ENCODE results near the gene KCNK3.
"Not testable (repeated sequence)": the region's sequence is repeated elsewhere in the genome, so short reads cannot be mapped to it uniquely, and the experiment has no call there.

The KCNK3 gene

DNA sequence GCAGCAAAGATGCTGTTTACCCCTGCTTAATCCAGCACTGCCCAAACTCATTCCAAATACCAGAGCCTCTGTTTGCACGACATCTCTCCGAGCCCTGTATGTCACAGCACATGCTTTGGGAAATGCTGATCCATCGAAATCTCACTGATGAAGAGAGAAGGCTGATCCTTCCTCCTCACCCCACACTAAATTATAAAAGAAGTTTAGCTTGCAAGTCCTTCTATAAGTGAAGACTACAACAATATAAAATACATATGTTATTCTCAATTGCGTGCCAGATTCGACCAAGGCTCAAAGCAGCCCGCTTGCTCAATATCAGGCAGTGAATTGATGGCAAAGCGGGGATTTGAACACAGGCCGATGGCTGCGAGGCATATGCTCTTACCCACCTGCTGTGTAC, 40.9 kb downstream of the KCNK3 start:
- DNase-seq = no peak

DNA sequence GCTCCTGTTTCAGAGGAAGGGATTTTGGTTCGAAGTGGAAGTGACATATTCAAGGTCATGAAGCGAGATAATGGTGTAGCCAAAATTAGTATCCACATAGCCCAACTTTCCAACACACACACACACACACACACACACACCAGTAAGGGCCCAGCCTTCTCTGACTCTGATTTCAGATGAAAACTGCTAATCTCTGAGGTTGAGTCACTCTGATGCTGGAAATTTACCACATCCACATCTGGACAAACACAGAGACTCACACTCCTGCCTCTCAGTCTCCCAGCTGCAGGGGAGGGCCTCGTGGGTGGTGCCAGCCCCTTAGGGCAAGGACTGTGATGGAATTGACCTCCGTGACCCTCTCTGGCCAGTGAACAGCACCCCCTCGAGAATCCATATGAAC, 42.6 kb downstream of the KCNK3 start:
- DNase-seq = no peak

DNA sequence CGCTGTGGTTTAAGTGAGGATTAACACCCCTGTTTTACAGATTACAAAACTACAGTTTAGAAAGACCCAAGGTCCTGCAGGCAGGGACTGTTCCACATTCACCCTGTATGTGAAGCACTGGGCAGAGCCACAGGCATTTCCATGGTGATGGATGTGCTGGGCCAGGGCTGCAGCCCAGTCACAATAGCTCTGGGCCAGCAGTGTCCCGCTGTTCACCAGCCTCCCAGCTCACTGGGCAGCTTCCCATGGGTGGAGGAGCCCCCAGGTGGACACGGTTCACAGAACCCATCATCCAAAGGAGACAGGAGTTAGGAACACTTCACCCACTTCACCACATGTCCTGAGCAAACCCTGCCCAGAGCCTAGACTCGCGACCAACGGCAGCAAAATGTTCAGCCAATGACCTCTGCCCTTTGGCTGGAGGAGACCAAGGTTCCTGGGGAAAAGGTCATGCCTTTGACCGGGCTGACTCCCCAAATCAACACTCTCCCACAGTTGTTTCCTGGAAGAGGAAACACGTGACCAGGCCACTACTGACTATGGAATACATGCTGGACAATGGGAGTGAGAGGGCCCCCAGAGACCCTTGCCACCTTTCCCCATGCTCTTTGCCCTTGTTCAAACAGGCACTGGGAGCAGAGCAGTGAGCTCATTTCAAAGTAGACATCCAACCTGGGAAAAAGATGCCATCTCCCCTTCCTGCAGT, 43.5 kb downstream of the KCNK3 start:
- no peak for DNase-seq

DNA sequence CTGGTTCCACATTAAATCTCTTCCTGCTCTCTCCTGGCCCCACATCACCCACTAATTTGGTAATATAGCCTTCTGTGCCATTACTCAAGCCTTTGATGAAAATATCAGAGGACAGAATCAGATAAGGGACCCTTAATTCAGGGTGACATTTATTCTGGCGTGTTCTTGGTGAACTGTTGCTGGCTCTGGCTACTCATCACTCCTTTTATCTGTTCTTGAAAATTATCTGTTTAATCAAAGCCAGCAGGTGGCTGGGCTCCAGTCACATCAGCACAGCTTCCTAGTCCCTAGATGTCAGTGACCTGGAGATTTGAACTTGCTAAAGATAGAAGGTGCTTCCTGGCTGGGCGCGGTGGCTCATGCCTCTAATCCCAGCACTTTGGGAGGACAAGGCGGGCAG, 44.7 kb downstream of the KCNK3 start:
- no peak for DNase-seq

DNA sequence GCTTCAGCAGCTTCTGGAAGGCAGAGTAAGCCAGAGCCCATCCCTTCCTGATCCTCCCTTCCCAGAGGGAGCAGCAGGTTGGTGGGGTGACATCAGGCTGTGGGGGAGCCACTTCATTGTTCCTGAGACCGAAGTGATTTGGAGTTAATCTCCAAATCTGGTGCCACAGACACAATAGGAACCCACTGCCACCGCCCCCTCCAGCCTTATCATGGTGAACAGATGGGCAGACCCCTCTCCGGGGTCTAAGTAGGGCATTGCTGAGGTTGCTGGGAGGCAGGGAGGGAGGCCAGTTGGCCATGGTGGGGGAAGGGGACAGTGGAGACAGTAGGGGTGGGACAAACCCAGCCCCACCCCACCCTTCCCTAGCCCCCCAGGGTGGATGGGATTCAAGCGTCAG, 46.0 kb downstream of the KCNK3 start:
- DNase-seq = no peak

DNA sequence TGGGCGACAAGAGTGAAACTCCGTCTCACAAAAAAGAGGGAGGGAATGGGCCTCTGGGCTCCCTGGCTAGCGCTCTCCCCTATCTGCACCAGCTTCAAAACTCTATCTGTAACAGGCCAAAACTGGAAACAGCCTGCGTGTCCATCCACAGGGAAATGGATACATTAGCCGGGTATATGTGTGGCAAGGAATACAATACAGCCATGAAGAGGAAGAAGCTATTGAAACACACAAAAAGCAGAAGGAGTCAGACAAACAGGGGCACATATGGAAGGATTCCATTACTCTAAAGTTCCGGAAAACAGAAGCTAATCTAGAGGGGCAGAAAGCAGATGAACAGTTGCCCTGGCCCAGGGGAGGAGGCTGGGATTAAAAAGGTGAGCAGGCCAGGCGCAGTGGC, 47.0 kb downstream of the KCNK3 start:
- DNase-seq = no peak

DNA sequence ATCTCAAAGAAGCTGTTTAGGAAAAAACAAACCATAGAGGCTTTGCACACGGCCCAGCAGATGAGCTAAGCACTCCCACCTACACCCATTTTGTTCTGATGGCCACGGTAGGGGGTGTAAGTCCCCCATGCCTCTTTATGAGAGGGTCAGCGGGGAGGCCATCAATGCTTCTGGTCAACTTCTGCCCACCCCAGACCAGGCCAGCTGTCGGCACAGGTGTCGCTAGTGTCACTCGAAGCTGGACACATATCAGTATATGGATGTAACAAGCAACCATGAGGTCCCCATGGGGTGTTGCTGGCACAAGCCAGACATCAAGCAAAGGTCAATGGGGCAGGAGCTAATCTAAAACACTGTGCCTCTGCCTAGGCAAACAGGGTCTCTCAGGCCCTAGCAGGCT, 47.8 kb downstream of the KCNK3 start:
- no peak for DNase-seq

DNA sequence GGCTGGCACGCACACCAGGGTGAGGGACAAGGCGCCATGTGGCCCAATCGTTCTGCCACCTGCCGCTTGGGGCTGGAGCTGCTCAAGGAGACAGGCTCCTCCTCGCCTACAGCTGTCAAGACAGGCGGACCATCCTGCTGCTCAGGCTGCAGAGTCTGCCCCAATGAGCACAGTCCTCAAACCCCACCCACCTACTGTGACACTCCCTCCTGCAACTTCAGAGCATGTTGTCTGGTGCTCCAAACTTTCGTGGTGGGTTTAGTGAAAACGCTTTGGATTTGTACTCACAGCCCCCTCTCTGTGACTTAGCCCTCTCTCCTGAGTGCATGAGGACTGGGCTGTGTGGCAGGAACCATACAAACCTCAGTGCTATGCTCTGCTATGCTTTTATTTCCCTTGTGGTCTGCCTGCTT, 48.4 kb downstream of the KCNK3 start:
- DNase-seq = no peak

DNA sequence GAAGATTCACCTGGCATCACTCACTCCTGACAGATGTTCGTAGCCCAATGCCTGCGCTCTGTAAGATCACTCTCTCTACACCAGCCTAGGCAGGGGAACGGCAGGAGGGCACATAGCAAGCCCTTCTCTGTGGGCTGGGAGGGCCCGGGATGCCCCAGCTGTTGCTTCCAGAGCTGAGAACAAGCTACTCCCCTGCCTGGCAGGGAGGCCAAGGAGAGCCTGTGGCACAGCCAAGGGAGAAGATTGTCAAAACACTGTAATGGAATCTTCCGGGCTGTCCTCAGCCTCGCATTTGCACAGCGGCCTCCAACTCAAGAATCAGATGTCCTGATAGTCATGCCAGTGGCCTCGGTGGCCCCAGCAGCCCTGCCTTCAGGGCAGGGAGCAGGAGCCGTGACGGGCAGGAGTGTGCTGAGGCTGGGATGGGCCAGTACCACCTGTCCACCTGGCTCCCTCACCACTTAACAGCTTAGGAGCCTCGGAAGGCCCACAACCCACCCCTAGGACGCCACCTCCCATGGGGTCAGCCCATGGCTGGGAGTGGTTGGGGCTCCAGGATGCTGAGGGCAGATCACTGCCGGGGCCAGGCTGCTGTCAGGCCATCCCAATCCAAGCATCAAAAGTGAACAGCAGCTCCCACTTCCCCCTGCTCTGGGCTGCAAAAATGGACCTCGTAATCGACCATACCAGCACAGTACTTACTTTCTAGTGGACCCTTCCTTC, 49.7 kb downstream of the KCNK3 start:
- DNase-seq = no peak

DNA sequence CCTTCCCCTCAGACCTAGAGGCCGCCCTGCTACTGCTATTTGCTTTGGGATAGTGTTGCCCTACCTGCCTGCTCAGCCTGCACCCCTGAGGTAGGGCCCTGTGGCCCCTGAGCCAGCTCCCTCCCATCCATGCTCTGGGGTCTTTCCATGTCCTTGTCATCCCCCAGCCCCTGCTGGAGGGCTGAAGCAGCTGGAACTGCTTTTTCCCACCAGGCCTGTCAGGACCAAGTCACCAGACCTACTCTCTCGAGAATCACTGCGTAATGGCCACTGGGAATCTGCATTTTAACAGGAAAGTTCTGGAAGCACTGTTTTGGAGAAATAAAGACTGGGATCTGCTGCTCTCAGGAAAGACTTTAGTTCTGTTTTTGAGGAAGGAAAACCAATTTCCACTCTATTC, 51.3 kb downstream of the KCNK3 start:
- no peak for DNase-seq

DNA sequence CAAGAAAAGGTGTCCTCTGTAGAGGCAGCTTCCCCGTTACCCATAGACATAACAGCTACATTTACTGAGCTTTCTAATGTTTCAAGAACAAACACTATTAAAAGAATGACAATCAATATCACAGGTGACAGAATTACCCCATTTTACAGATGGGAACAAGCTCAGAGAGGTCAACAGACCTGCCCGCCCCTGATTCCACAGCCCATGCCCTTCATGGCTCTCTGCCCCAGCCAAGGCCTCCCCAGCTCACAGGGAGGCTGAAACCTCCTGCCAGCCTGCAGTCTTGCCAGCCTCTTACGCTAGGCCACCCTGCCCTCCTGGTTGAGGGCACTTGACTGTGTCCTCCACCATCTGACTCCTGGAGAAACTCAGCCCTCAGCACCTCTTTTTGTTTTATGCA, 52.4 kb downstream of the KCNK3 start:
- no peak for DNase-seq

DNA sequence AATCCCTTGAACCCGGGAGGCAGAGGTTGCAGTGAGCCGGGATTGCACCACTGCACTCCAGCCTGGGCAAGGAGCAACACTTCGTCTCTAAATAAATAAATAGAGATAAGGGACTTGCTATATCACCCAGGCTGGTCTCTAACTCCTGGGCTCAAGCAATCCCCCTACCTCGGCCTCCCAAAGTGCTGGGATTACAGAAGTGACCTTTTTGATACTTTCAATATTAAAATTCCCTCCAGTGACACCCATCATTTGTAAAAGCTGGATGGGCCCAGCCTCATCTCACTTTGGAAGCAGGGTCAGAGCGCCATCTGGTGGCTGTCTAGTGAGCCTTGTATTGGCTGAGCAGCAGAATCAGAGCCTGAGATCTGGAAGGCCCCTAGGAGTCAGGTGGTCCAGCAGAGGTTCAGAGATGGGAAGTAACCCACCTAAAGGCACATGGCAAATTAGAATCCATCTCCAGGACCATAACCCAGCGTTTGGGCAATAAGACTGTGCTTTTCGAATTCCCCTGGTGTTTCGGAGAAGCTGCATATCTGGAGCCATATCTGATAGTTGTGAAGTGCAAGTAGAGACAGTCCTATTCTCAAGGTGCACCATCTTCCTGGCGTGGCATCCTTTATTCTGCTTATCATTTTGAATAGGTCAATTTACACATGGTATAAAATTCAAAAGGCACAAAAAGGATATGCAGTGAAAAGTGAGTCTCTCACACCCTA, 53.2 kb downstream of the KCNK3 start:
- DNase-seq = peak; percentile 40

DNA sequence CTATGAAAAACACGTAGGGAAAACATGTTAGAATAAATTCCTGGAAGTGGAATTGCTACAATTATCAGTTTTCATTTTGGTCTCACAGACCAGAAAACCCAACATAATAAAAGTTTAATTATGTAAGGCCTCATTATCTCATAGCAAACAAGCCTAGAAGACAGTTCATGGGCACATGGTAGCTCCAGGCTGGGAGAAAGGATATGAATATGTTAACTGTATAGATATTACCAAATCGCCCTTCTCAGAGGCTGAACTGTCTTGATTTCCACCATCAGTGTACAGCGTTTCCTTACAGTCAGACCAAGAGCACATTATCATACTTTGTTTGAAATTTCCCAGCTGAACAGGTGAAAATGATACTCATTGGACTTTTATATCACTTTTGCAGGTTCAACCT, 54.4 kb downstream of the KCNK3 start:
- no peak for DNase-seq

DNA sequence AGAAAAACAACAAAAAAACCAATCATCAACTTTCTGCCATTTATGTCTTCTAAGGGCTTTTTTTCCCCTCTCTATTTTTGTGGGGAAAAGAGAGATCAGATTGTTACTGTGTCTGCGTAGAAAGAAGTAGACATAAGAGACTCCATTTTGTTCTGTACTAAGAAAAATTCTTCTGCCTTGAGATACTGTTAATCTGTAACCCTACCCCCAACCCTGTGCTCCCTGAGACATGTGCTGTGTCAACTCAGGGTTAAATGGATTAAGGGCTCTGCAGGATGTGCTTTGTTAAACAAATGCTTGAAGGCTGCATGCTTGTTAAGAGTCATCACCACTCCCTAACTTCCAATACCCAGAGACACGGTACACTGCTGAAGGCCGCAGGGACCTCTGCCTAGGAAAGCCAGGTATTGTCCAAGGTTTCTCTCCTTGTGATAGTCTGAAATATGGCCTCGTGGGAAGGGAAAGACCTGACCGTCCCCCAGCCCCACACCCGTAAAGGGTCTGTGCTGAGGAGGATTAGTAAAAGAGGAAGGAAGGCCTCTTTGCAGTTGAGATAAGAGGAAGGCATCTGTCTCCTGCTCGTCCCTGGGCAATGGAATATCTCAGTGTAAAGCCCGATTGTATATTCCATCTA, 57.4 kb downstream of the KCNK3 start:
- DNase-seq = not testable (repeated sequence)

DNA sequence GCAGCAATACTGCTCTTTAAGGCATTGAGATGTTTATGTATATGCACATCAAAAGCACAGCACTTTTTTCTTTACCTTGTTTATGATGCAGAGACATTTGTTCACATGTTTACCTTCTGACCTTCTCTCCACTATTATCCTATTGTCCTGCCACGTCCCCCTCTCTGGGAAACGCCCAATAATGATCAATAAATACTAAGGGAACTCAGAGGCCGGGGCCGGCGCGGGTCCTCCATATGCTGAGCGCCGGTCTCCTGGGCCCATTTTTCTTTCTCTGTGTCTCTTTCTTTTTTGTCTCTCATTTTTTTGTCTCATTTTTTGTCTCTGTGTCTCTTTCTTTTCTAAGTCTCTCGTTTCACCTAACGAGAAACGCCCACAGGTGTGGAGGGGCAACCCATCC, 57.9 kb downstream of the KCNK3 start:
- DNase-seq = not testable (repeated sequence)

DNA sequence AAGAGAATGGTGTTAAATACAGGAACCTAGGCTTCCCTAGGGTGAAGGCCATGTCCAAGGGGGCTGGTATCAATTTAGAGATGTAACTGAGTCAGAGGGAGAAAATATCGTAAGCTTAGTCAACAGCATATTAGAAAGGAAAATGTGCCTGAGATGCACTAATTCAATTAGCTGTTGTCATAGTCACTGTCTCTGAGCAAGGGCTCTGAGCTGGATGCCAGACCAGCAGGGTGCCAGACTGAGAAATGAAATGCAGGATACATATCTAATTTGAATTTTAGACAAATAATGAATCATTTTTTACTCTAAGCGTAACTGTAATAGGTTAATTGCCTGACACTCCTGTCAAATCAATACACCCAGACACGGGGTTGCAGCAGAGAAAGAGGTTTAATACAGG, 60.1 kb downstream of the KCNK3 start:
- DNase-seq = peak; percentile 73

DNA sequence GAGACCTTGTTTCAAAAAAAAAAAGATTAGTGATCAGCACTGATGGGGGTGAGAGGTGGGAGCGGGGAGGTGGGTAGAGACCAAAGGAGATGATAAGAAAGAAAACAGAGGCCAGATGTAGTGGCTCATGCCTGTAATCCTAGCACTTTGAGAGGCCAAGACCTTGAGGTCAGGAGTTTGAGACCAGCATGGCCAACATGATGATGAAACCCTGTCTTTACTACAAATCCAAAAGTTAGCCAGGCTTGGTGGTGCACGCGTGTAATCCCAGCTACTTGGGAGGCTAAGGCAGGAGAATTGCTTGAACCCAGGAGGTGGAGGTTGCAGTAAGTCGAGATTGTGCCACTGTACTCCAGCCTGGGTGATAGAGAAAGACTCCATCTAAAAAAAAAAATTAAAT, 62.0 kb downstream of the KCNK3 start:
- DNase-seq = no peak

DNA sequence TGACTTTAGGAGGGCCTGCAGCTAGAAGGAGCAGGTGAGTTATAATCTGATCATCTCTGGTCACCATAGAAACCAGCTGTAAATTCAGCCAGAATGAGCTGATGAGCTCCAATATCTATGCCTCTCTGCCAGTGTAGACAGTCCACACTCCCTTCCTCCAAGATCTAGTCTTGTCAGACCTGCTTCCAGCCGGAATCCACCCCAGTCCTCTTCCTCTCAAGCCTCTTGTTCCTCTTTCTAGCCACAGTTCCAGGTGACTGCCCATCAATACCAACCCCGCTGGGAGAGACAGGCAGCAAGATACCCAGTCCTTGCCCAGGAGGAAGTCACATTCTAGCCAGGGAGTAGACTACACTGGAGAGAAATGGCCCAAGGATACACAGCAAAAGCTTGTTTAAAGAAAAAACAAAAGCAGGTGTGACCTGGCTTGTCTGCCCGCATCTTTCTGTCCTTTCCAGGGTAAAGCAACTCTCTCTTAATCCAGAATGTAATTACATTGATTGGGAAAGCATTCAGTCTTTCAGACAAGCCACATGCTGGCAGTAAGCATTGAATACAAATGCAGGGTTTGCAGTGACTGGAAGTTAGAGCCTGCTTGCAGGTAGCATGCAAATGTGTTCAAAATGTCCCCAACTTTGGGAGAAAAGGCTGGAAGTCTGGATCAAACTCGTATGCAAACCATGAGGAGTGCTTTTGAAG, 62.6 kb downstream of the KCNK3 start:
- DNase-seq = no peak

DNA sequence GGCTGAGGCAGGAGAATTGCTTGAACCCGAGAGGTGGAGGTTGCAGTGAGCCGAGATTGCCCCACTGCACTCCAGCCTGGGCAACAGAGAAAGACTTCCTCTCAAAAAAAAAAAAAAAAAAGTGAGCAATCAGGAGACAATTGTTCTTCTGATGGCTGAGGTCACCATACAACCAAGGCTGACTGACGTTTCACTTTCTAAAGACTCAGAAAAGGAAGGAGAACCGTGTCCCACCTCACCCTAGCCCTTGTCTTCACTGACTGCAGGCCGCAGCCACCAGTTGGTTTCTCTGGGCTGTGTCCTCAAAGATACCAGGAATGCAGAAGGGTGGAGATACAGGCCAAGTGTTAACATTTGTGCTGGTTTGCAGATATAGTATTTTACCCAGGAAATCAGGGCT, 63.8 kb downstream of the KCNK3 start:
- DNase-seq = no peak

DNA sequence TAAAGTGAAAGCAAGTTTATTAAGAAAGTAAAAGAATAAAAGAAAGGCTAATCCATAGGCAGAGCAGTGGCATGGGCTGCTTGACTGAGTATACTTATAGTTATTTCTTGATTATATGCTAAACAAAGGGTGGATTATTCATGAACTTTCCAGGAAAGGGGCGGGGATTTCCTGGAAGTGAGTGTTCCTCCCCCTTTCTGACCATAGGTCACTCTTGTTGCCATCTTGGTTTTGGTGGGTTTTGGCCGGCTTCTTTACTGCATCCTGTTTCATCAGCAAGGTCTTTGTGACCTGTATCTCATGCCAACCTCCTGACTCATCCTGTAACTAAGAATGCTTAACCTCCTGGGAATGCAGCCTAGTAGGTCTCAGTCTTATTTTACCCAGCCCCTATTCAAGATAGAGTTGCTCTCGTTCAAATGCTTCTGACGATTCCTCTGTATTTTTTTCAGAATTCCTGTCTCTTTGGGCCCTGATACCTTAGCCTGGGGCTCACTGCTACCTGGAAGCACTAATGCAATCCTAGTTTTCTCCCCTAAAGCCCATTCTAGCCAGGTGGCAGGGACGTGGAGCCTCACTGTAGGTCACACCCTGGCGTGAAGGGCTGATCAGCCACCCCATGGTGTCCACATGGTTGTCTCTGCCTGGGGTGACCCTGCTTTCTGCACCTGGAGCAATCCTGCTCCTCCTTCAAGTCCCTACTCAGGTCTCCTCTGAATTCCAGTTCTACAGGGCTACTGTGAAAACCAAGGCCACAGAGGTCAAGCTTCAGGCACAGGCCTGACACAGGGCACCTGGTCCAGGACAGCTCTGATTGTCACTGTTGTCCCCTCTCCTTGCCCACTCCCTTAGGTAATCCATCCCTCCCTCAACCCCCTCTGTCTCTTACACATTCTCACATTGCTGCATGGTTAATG, 65.6 kb downstream of the KCNK3 start:
- DNase-seq = no peak

DNA sequence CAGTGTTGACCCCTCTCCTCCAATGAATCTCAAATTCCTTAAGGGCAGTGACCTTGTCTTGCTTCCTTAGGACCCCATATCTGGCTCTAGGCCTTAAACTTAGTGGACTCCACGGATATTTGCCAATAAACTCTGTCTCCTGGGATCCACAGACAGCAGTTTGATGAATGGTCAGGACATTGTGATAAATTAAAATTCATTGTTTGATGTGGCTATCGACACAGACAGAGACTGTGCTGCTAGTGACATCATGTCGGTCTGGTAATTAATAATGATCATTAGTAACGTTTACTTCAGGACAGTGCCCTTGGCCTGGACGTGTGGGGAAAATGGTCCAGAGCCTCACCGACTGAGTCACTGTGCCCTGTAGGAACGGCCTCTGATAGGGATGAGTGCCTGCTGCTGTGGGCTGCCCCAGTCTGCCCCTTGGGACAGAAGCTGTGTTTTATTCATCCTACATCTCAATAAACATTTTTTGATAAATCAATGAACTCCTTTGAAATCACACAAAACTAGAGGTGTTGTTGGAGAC, 66.3 kb downstream of the KCNK3 start:
- DNase-seq = no peak

DNA sequence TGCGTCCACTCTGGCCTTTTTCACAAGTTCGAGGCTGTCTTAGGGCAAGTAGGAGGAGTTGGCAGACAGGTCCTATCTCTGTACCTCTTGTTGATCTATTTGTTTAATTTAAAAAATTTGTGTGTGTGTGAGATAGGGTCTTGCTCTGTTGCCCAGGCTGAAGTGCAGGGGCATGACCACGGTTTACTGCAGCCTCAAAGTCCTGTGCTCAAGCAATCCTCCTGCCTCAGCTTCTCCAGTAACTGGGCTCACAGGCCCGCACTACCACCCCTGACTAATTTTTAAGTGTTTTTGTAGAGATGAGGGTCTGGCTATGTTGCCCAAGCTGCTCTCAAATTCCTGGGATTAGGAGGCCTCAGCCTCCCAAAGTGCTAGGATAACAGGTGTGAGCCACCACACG, 67.3 kb downstream of the KCNK3 start:
- no peak for DNase-seq
